ENCODE data around the gene ADAMTSL3. TPM values are rescaled to one million over a fixed set of nuclear protein-coding genes. Genes with fewer than 3 reads are reported as not detected.

ADAMTSL3 gene
- total and polyA plus RNA-seq, 2 donors (not counting 1 experiment from before 2014, with no cell fraction given), result 0.14 to 0.17 TPM

GRCh38 chr15:83612226-83612625 lies 41.7 kb upstream of the ADAMTSL3 start:
- no peaks in the 10 kb centered on the region for H3K9me3 ChIP-seq (ENCODE audit: control insufficient read depth, insufficient read depth, low read depth, low read length)
- no peak overlapping the region for H3K4me2 ChIP-seq (ENCODE audit: extremely low read depth, insufficient read depth, low read length)
- no peak overlapping the region for H3K9ac ChIP-seq (ENCODE audit: insufficient read depth, low read length)
- no peak for DNase-seq (ENCODE audit: low read depth in 2 of 2)
- no peaks in the 10 kb centered on the region for H3K27me3 ChIP-seq (ENCODE audit: control insufficient read depth, insufficient read depth, low read length)
- H3K36me3 ChIP-seq (ENCODE audit: control insufficient read depth, insufficient read depth, low read length), result no peaks in the 10 kb centered on the region
- TF ChIP-seq CTCF (conservative IDR thresholded peaks at IDR 0.05 in 1 of 2, IDR thresholded peaks at IDR 0.05 in 1 of 2; ENCODE audit: low read depth in 1 of 2, low read length in 2 of 2) (no peak), EZH2 (IDR thresholded peaks at IDR 0.05; ENCODE audit: low read length, missing control alignments) (no peak)
- no peak overlapping the region for H3K4me3 ChIP-seq (replicated peaks in 1 of 4; ENCODE audit: control extremely low read depth in 1 of 4, insufficient read depth in 1 of 4, low read depth in 3 of 4, low read length in 4 of 4)
- no peaks in the 10 kb centered on the region for H4K20me1 ChIP-seq (ENCODE audit: control insufficient read depth, extremely low read depth, insufficient read depth, low read length)
- H3K4me1 ChIP-seq (ENCODE audit: control insufficient read depth, extremely low read depth, insufficient read depth, low read length), result no peaks in the 10 kb centered on the region
- no peak overlapping the region for H3K27ac ChIP-seq (ENCODE audit: insufficient read depth, low read length)
- no peaks in the 10 kb centered on the region for H3K79me2 ChIP-seq (ENCODE audit: control insufficient read depth, insufficient read depth, low read length)
- no peak overlapping the region for H2AFZ ChIP-seq (ENCODE audit: low read length)

- DNase-seq (ENCODE audit: low read depth in 2 of 2), result no peak
- H2AFZ ChIP-seq (ENCODE audit: low read length), result no peak overlapping the region
Measured at GRCh38 chr15:83612898-83613635, 40.9 kb upstream of the ADAMTSL3 start.

GRCh38 chr15:83613714-83614113 lies 40.2 kb upstream of the ADAMTSL3 start:
- DNase-seq (ENCODE audit: low read depth in 2 of 2), result peak; percentile 4 to 53

More at GRCh38 chr15:83612898-83613635, 40.9 kb upstream of the ADAMTSL3 start:
- Histone ChIP-seq H3K4me3 (replicated peaks in 1 of 4; ENCODE audit: control extremely low read depth in 1 of 4, insufficient read depth in 1 of 4, low read depth in 3 of 4, low read length in 4 of 4) (no peak overlapping the region), H3K9ac (ENCODE audit: insufficient read depth, low read length) (no peak overlapping the region), H3K36me3 (ENCODE audit: control insufficient read depth, insufficient read depth, low read length) (no peaks in the 10 kb centered on the region), H4K20me1 (ENCODE audit: control insufficient read depth, extremely low read depth, insufficient read depth, low read length) (no peaks in the 10 kb centered on the region), H3K9me3 (ENCODE audit: control insufficient read depth, insufficient read depth, low read depth, low read length) (no peaks in the 10 kb centered on the region), H3K27me3 (ENCODE audit: control insufficient read depth, insufficient read depth, low read length) (no peaks in the 10 kb centered on the region), H3K79me2 (ENCODE audit: control insufficient read depth, insufficient read depth, low read length) (no peaks in the 10 kb centered on the region), H3K27ac (ENCODE audit: insufficient read depth, low read length) (no peak overlapping the region), H3K4me1 (ENCODE audit: control insufficient read depth, extremely low read depth, insufficient read depth, low read length) (no peaks in the 10 kb centered on the region), H3K4me2 (ENCODE audit: extremely low read depth, insufficient read depth, low read length) (no peak overlapping the region)
- TF ChIP-seq EZH2 (IDR thresholded peaks at IDR 0.05; ENCODE audit: low read length, missing control alignments) (no peak), CTCF (conservative IDR thresholded peaks at IDR 0.05 in 1 of 2, IDR thresholded peaks at IDR 0.05 in 1 of 2; ENCODE audit: low read depth in 1 of 2, low read length in 2 of 2) (no peak)

More at GRCh38 chr15:83613714-83614113, 40.2 kb upstream of the ADAMTSL3 start:
- H3K9ac ChIP-seq (ENCODE audit: insufficient read depth, low read length), result no peak overlapping the region
- no peaks in the 10 kb centered on the region for H3K4me1 ChIP-seq (ENCODE audit: control insufficient read depth, extremely low read depth, insufficient read depth, low read length)
- no peak overlapping the region for H3K4me3 ChIP-seq (replicated peaks in 1 of 4; ENCODE audit: control extremely low read depth in 1 of 4, insufficient read depth in 1 of 4, low read depth in 3 of 4, low read length in 4 of 4)
- no peaks in the 10 kb centered on the region for H3K36me3 ChIP-seq (ENCODE audit: control insufficient read depth, insufficient read depth, low read length)
- no peaks in the 10 kb centered on the region for H3K27me3 ChIP-seq (ENCODE audit: control insufficient read depth, insufficient read depth, low read length)
- H3K9me3 ChIP-seq (ENCODE audit: control insufficient read depth, insufficient read depth, low read depth, low read length), result no peaks in the 10 kb centered on the region
- no peak overlapping the region for H2AFZ ChIP-seq (ENCODE audit: low read length)
- no peaks in the 10 kb centered on the region for H4K20me1 ChIP-seq (ENCODE audit: control insufficient read depth, extremely low read depth, insufficient read depth, low read length)
- H3K4me2 ChIP-seq (ENCODE audit: extremely low read depth, insufficient read depth, low read length), result no peak overlapping the region
- no peaks in the 10 kb centered on the region for H3K79me2 ChIP-seq (ENCODE audit: control insufficient read depth, insufficient read depth, low read length)
- no peak overlapping the region for H3K27ac ChIP-seq (ENCODE audit: insufficient read depth, low read length)
- TF ChIP-seq CTCF (conservative IDR thresholded peaks at IDR 0.05 in 1 of 2, IDR thresholded peaks at IDR 0.05 in 1 of 2; ENCODE audit: low read depth in 1 of 2, low read length in 2 of 2) (no peak), EZH2 (IDR thresholded peaks at IDR 0.05; ENCODE audit: low read length, missing control alignments) (no peak)
